T-helper 1 cell treated with Interleukin-12 subunit alpha and Interleukin-12 subunit beta and Interleukin-4 antibody, amounts not matched to agents 30 ng/mL and 1 ng/mL, for 36 hours (primary cell): Measurements from ENCODE around the gene MIDN. TPM values are rescaled to one million over a fixed set of nuclear protein-coding genes. Genes with fewer than 3 reads are reported as not detected.

Source experiments
- intact Hi-C: fragments of 100-400 bp; cut with micrococcal nuclease; formaldehyde crosslinking; loops from one replicate; pipeline ENCODE4 v1.15.1; 2024
- total RNA-seq: library from RNA; stranded (reverse); gene quantifications from 2 replicates; pipeline ENCODE4 v1.2.3, GENCODE V29; 2022

MIDN gene
- total RNA-seq, 1 donor from 2014 or later: 107 TPM

GRCh38 chr19:1244693-1245451 lies 3.5 kb upstream of the MIDN start:
- intact Hi-C loops: loop anchor here (1.0 to 10.0 kb wide), 5 partner anchors 21 to 583 kb away; partner anchors contain the start of genes PCSK4, RNF126 and TCF3

- intact Hi-C loops: loop anchor here (5.0 to 10.0 kb wide), 2 partner anchors 409 to 583 kb away; partner anchors contain the start of genes RNF126 and TCF3
Observed at GRCh38 chr19:1245494-1246264, 2.7 kb upstream of the MIDN start.

- intact Hi-C loops: loop anchor here (5.0 to 10.0 kb wide), 2 partner anchors 408 to 584 kb away; partner anchors contain the start of genes RNF126 and TCF3
Observed at GRCh38 chr19:1246265-1247087, 1.9 kb upstream of the MIDN start.

- intact Hi-C loops: loop anchor here (2.0 to 10.0 kb wide), 4 partner anchors 385 to 585 kb away; partner anchors contain the start of genes RNF126 and TCF3
Observed at GRCh38 chr19:1247748-1248138, 640 bp upstream of the MIDN start.

GRCh38 chr19:1248786-1249297 lies 459 bp downstream of the MIDN start:
- intact Hi-C loops: loop anchor here (1.0 to 10.0 kb wide), 7 partner anchors 8 to 587 kb away; partner anchors contain the start of genes ATP5F1D, CIRBP, RNF126 and TCF3

GRCh38 chr19:1249298-1249989 lies 1.1 kb downstream of the MIDN start:
- intact Hi-C loops: loop anchor here (1.0 to 10.0 kb wide), 7 partner anchors 8 to 587 kb away; partner anchors contain the start of genes ATP5F1D, CIRBP, RNF126 and TCF3

GRCh38 chr19:1249990-1250436 lies 1.6 kb downstream of the MIDN start:
- intact Hi-C loops: loop anchor here (1.0 to 10.0 kb wide), 7 partner anchors 9 to 588 kb away; partner anchors contain the start of genes ATP5F1D, CIRBP, RNF126 and TCF3

GRCh38 chr19:1250437-1251260 lies 2.3 kb downstream of the MIDN start:
- intact Hi-C loops: no loop called here

- intact Hi-C loops: no loop called here
Observed at GRCh38 chr19:1251330-1252220, 3.2 kb downstream of the MIDN start.

- intact Hi-C loops: no loop called here
Observed at GRCh38 chr19:1252221-1252820, 3.9 kb downstream of the MIDN start.

GRCh38 chr19:1252821-1253513 lies 4.6 kb downstream of the MIDN start:
- intact Hi-C loops: no loop called here

GRCh38 chr19:1253514-1254080 lies 5.2 kb downstream of the MIDN start:
- intact Hi-C loops: no loop called here

- intact Hi-C loops: no loop called here
Observed at GRCh38 chr19:1254081-1254527, 5.7 kb downstream of the MIDN start.

- intact Hi-C loops: no loop called here
Observed at GRCh38 chr19:1254530-1255185, 6.3 kb downstream of the MIDN start.

GRCh38 chr19:1255186-1256161 lies 7.1 kb downstream of the MIDN start:
- intact Hi-C loops: no loop called here
